Measurements from ENCODE around the gene APP.

Gene APP

GRCh38 chr21:26127073-26127814 is 43.3 kb downstream of the APP start:
- no peak for DNase-seq (ENCODE audit: low read depth in 2 of 2)

DNA sequence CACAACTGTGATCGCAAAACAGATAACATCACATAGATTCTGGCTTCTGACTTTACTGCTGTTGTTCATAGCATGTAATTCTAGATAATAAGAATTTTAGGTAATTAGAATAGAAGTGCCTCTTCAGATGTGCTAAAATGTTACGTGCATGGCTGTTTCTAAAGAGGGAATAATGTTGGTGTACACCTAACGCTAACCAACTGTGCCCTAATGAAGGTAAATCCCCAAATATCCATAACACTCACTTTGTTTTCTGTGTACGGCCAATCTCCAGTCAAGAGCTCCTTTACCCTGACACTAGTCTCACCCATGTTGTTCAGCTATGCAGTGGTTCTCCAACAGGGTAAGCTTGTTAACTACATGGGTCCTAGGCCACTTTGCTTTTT is 44.4 kb downstream of the APP start:
- no peak for DNase-seq (ENCODE audit: low read depth in 2 of 2)

DNA sequence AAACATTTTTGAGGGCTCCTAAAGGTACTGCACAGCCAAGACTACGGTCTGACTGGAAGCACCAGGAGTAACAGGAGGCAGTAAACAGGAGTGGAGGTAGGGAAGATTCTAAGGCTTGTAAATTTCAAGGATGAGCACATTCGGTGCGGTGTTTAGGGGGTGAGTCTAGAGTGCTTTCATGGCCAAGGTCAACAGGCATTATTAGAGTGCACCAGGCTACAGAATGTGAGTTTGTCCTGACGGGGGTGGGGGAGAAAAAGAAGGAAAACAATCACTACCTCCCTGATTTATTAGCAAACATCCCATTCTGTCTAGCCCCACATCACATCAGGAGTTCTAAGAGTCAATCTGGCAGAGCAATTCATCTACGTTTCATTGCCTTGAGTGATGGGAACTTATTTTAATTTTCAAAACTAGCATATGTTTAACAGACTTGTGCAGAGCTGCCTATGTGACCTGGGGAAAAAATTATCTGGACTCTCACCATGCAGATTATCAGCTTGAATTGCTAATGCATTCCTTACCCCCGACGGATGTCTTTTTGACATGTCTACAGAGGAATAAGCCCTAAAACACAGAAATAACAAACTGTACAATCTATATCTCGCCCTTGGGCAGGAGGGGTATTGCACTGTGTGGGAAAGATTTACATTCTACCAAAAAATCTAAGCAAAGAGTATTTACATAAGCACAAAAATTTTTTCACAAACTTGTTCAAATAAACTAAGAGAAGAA is 45.0 kb downstream of the APP start:
- DNase-seq (ENCODE audit: low read depth in 2 of 2) = no peak

DNA sequence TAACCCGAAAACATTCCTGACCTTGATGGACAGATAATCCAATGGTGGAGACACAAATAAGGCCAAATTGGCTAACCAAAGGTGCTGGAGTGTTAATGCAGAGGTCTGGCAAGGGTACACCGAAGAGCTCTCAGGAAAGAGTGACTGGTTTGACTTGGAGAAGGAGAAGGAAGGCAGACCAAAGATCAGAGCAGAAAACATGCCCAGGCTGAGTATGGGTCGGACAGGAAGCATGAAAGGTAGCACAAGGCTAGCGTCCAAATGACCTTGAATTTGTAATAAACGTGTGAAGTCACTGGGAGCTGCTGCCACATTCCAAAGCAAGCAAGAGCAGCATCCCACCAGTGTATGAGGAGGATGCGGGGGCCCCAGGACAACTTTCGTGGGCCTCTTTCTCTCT is 45.7 kb downstream of the APP start:
- no peak for DNase-seq (ENCODE audit: low read depth in 2 of 2)

- DNase-seq (ENCODE audit: low read depth in 2 of 2) = no peak
Measured at GRCh38 chr21:26124421-26124833, 46.1 kb downstream of the APP start.

GRCh38 chr21:26123012-26123411 is 47.6 kb downstream of the APP start:
- DNase-seq (ENCODE audit: low read depth in 2 of 2) = no peak

DNA sequence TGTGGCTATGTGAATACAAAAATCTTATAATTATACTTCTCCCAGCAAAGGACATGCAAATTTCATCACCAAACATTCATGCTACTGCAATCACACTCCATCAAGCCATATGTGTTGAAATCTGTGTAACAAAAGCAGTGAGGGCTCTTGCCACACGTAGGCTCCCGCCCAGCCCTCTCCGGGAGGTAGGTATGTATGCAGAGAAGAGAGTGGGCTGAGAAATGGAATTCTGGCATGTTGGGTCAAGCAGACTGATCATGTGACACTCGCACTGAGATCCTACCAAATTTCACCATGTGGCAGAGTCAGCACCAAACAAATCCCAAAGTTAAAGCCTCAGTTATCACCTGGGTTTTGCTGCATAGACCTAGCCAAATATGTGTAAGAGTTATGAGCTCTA is 49.7 kb downstream of the APP start:
- no peak for DNase-seq (ENCODE audit: low read depth in 2 of 2)

- no peak for DNase-seq (ENCODE audit: low read depth in 2 of 2)
Measured at GRCh38 chr21:26119906-26120305, 50.7 kb downstream of the APP start.

DNA sequence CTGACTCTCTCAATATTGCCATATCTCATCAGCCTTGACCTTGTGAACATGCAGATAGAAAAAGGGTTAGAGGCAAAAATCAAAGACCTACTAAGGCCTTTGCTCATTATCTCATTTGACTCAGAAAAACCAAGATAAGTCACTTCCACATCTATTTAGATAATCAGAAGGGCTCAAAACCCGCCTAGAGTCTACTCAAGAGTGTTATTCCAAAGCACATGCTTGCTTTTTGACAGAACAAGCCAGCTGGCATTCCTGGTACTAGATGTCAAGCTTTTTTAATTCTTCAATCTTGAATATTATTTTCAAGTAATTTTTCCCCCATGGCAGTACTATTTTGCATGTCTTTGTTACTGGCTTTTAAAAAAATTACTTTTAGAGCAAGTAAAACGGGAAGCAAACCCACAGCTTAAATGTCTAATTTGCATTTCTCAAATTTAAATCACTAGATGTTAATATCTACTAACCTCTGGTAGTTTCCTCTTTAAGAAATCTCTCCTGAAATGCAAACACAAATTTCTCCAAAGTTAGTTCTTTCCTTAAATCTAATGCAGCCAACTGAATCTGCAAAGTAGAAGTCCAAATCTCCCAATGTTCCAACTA is 51.5 kb downstream of the APP start:
- DNase-seq (ENCODE audit: low read depth in 2 of 2) = no peak

DNA sequence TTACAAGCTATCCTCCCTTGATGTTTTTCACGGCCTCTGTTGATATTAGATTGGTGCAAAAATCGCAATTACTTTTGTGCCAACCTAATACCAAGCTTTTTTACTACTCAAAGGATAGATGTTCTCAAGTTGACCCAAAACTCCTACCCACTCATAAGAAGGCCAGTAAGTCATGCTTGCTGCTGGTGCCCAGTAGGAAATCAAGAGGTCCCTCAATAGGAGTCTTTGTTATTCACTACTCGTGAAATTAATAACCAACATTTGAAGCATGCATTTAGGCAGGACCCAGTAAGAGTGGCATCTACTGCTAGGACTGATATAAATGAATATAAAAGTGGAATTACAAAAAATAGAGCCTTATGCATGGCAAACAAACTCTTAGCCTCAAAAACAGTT is 52.6 kb downstream of the APP start:
- no peak for DNase-seq (ENCODE audit: low read depth in 2 of 2)

GRCh38 chr21:26117324-26117971 is 53.1 kb downstream of the APP start:
- DNase-seq (ENCODE audit: low read depth in 2 of 2) = no peak

GRCh38 chr21:26116456-26117011 is 54.0 kb downstream of the APP start:
- no peak for DNase-seq (ENCODE audit: low read depth in 2 of 2)

DNA sequence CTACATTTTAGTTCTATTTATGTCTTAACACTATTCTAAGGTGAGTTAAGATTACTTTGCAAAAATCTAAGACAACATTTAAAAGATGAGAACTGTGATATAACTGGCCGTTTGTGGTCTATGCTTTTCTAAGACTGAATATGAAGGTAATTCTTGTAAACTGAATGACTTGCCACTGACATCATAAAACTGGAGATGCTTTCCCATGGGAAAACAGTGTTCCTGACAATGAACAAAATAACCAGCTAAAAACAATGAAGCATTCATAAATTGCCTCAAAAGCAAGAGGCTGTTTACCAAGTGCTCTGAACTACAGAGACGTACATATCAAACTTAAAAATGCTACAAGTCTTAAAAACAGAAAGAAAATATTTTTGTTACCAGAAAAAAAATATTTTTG is 54.7 kb downstream of the APP start:
- no peak for DNase-seq (ENCODE audit: low read depth in 2 of 2)

- no peak for DNase-seq (ENCODE audit: low read depth in 2 of 2)
Measured at GRCh38 chr21:26115305-26115704, 55.3 kb downstream of the APP start.

DNA sequence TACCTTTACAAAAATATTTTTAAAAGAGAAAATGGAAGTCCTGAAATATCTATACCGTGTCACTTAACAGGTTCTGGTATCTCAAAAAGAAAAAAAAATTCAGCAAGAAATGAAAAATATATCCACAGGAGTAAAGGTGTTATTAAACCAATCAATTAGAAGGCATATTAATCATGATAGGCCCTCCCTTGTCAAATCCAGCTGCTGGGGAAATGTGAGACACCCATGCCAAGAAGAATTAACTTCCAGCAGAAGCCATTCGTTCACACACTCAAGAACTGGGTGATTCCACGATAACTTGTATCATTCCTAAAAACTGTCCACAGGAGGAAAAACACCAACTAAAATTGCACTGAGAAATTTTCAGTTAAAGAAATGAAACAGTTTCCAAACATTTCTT is 57.6 kb downstream of the APP start:
- DNase-seq (ENCODE audit: low read depth in 2 of 2) = no peak

DNA sequence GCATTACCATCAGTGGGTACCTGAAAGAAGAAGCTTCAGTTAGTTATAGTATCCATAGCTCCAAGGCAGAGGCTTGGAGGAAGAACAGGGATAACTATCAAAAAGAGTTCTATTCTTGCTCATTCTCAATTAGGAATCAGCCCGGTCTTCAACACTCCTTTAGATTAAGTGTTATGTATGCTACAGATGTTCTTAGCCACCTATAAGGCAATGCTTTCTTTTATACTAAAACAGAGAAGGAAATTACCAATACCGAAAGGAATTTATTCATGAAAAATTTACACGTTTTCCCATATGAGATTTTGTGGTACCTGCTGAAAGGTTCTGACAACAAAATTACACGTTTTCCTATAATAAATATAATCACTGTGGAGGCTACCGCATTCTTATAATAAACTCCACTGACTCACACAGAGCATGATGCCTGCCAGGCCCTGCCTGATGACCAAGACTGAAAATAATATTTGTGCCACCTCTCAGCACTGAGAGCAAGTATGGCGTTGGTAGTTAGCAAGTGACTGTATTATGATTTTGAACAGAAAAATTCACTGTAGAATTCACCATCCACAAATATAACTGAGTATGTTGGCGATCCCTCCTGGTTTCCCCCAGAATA is 58.3 kb downstream of the APP start:
- DNase-seq (ENCODE audit: low read depth in 2 of 2) = no peak

- no peak for DNase-seq (ENCODE audit: low read depth in 2 of 2)
Measured at GRCh38 chr21:26110715-26111114, 59.9 kb downstream of the APP start.

DNA sequence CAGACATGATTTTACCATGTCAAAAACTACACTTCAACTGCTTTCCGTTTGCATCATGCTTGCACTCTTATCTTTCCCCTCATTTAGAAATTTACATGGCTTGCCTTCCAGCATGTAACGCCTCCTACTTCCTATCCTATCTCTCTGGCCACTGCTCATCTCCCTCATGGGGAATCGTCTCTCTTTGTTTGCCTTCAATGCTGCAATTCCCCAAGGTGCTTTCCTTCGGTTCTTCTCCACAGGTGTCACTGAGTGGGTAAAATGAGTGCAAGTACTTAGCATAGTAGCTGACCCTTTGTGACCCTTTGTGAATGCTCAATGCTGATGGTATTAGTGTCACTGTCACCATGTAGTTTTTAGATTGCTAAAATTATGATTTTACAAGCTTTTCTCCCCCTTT is 63.1 kb downstream of the APP start:
- no peak for DNase-seq (ENCODE audit: low read depth in 2 of 2)

DNA sequence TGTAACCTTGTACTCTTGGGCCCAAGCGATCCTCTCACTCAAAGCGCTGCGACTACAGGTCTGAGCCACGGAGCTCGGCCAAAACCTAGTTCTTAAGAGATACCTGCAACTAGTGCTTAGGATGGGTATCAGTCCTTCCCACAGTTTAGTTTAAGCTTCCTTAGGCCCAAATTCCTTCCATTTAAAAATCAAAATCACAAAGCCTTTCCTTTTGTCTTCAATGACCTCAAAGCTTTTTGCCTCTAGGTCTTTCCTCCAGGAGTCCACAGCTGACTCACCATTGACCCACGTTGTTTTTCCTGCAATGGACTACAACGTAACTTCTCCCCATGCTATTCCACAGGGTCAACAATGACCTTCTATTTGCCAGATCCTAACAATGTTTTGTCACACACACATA is 64.0 kb downstream of the APP start:
- no peak for DNase-seq (ENCODE audit: low read depth in 2 of 2)

GRCh38 chr21:26105819-26106218 is 64.8 kb downstream of the APP start:
- DNase-seq (ENCODE audit: low read depth in 2 of 2) = no peak

- no peak for DNase-seq (ENCODE audit: low read depth in 2 of 2)
Measured at GRCh38 chr21:26100573-26100972, 70.0 kb downstream of the APP start.
